HepG2 (cell line): ENCODE results near the gene PRR36. TPM values are rescaled to one million over a fixed set of nuclear protein-coding genes. Genes with fewer than 3 reads are reported as not detected.
"Not testable (repeated sequence)": the region's sequence is repeated elsewhere in the genome, so short reads cannot be mapped to it uniquely, and the experiment has no call there.

Experiments
- ATAC-seq: fragments of 200-7000 bp; cut with Tn5 transposase; 3 replicates; pipeline ENCODE4 v1.9.1; 2020; ENCODE audit warnings: mild to moderate bottlenecking, moderate library complexity
- BruUV-seq: library from RNA; stranded (reverse); fragments of 400-500 nt; replicated peaks from 2 replicates; lab custom pipeline; 2021; lab: Mats Ljungman, UMichigan
- CTCF ChIA-PET: fragments of 300-600 bp; formaldehyde crosslinking; extraction: SDS; loops from one replicate; lab custom pipeline; 2021; ENCODE audit warnings: low total read pairs, inconsistent platforms, low intra/inter-chr PET ratio; lab: Yijun Ruan, JAX
- POLR2A ChIA-PET: fragments of 350-600 bp; sonication (Branson Sonifier 250); formaldehyde crosslinking; loops from one replicate; lab custom pipeline; 2020; ENCODE audit warnings: antibody characterized with exemption, inconsistent platforms; lab: Yijun Ruan, JAX
- DNase-seq: peaks from one replicate; pipeline ENCODE4 v3.0.0-alpha.2; 2015; ENCODE audit warnings: low spot score
- FAIRE-seq: peaks from 3 replicates; lab custom pipeline; 2011; peaks lifted over from hg19 to GRCh38; lab: Jason Lieb, UNC
- H2AFZ ChIP-seq: one replicate; pipeline ENCODE4 v1.6.1; 2011; ENCODE audit warnings: low read length, inconsistent platforms
- H3K27ac ChIP-seq: fragments of 300-600 bp; 3 replicates; pipeline ENCODE4 v1.8.0; 2011; ENCODE audit warnings: mixed run types, mild to moderate bottlenecking, mixed read lengths, low read length, inconsistent platforms; ENCODE audit not compliant: insufficient read depth; ENCODE audit errors: extremely low read length
- H3K27me3 ChIP-seq, 2 experiments: fragments of 200-600 bp in 1 of 2; 2 replicates in 1 of 2; 3 replicates in 1 of 2; pipeline versions ENCODE4 v1.6.0 to v1.8.0; 2011; ENCODE audit warnings: low read length in 2 of 2, mild to moderate bottlenecking in 2 of 2, moderate library complexity in 2 of 2, inconsistent platforms in 1 of 2; ENCODE audit not compliant: insufficient read depth in 2 of 2, control insufficient read depth in 1 of 2
- H3K36me3 ChIP-seq, 2 experiments: fragments of 200-600 bp in 1 of 2; replicated peaks in 1 of 2; 2 replicates in 1 of 2; 3 replicates in 1 of 2; pipeline versions ENCODE4 v1.5.1 to v1.8.0; 2011; ENCODE audit warnings: low read length in 2 of 2, inconsistent platforms in 1 of 2; ENCODE audit not compliant: insufficient read depth in 2 of 2, control insufficient read depth in 1 of 2
- H3K4me1 ChIP-seq: 2 replicates; pipeline ENCODE4 v1.5.1; 2012; ENCODE audit warnings: low read length, inconsistent platforms; ENCODE audit not compliant: insufficient read depth
- H3K4me2 ChIP-seq: 2 replicates; pipeline ENCODE4 v1.6.0; 2011; ENCODE audit warnings: low read depth, low read length, inconsistent platforms
- H3K4me3 ChIP-seq, 3 experiments: fragments of 200-600 bp in 1 of 3; sonication (generic), shearing (Covaris generic) in 1 of 3; replicated peaks in 1 of 3; 2 replicates each; pipeline ENCODE4 v1.5.1; 2011 to 2016; ENCODE audit warnings: low read length in 3 of 3, inconsistent platforms in 2 of 3, low read depth in 2 of 3, mild to moderate bottlenecking in 2 of 3, control low read depth in 1 of 3, mixed read lengths in 1 of 3; ENCODE audit not compliant: insufficient read depth in 1 of 3
- H3K79me2 ChIP-seq: one replicate; pipeline ENCODE4 v1.6.1; 2011; ENCODE audit warnings: low read length, inconsistent platforms; ENCODE audit not compliant: insufficient read depth
- H3K9ac ChIP-seq: 2 replicates; pipeline ENCODE4 v1.6.0; 2011; ENCODE audit warnings: mild to moderate bottlenecking, low read depth, low read length, inconsistent platforms; ENCODE audit not compliant: insufficient read depth
- H3K9me3 ChIP-seq: 2 replicates; pipeline ENCODE4 v1.5.1; 2012; ENCODE audit warnings: mild to moderate bottlenecking, low read length
- H4K20me1 ChIP-seq: 2 replicates; pipeline ENCODE4 v1.6.0; 2011; ENCODE audit warnings: inconsistent platforms, mild to moderate bottlenecking, low read length, moderate library complexity; ENCODE audit not compliant: insufficient read depth
- FOXC1 ChIP-seq: sonication (generic); formaldehyde crosslinking; IDR thresholded peaks from 2 replicates; pipeline ENCODE4 v1.8.0; 2022; ENCODE audit warnings: mild to moderate bottlenecking, missing genetic modification reagents, borderline replicate concordance
- FOXM1 ChIP-seq: sonication (generic); formaldehyde crosslinking; IDR thresholded peaks from 2 replicates; pipeline ENCODE4 v1.5.0; 2020; ENCODE audit warnings: missing genetic modification reagents
- IRX3 ChIP-seq: sonication (generic); formaldehyde crosslinking; IDR thresholded peaks from 2 replicates; pipeline ENCODE4 v1.8.1; 2023; ENCODE audit warnings: mild to moderate bottlenecking, low read depth, missing genetic modification reagents, borderline replicate concordance
- KAT8 ChIP-seq: IDR thresholded peaks from 2 replicates; pipeline ENCODE4 v1.6.1; 2016; ENCODE audit warnings: missing genetic modification reagents, missing compliant biosample characterization
- MLLT10 ChIP-seq: sonication (generic); formaldehyde crosslinking; IDR thresholded peaks from 2 replicates; pipeline ENCODE4 v1.4.0; 2020; ENCODE audit warnings: missing genetic modification reagents
- NR3C1 ChIP-seq: sonication (generic); formaldehyde crosslinking; IDR thresholded peaks from 2 replicates; pipeline ENCODE4 v1.4.0; 2020; ENCODE audit warnings: missing genetic modification reagents
- REPIN1 ChIP-seq: sonication (generic); formaldehyde crosslinking; IDR thresholded peaks from 2 replicates; pipeline ENCODE4 v1.8.0; 2022; ENCODE audit warnings: missing genetic modification reagents, low read depth, mild to moderate bottlenecking, borderline replicate concordance
- ZBTB8A ChIP-seq: sonication (generic); formaldehyde crosslinking; IDR thresholded peaks from 2 replicates; pipeline ENCODE4 v1.4.0; 2020; ENCODE audit warnings: mild to moderate bottlenecking, low read depth, missing genetic modification reagents, borderline replicate concordance
- ZC3H4 ChIP-seq: sonication (generic); formaldehyde crosslinking; IDR thresholded peaks from 2 replicates; pipeline ENCODE4 v1.4.0; 2020; ENCODE audit warnings: missing genetic modification reagents, borderline replicate concordance
- ZHX1 ChIP-seq: sonication (generic); formaldehyde crosslinking; IDR thresholded peaks from 2 replicates; pipeline ENCODE4 v1.8.1; 2022; ENCODE audit warnings: low read depth, mild to moderate bottlenecking, missing genetic modification reagents
- ZNF260 ChIP-seq: sonication (generic); formaldehyde crosslinking; IDR thresholded peaks from 2 replicates; pipeline ENCODE4 v1.4.0; 2020; ENCODE audit warnings: missing genetic modification reagents, low read depth, mild to moderate bottlenecking, borderline replicate concordance
- ZNF614 ChIP-seq: IDR thresholded peaks from 2 replicates; pipeline ENCODE4 v1.6.1; 2018; ENCODE audit warnings: missing biosample characterization, missing genetic modification reagents, inconsistent platforms, borderline replicate concordance
- ZZZ3 ChIP-seq: sonication (generic); formaldehyde crosslinking; IDR thresholded peaks from 2 replicates; pipeline ENCODE4 v1.4.0; 2020; ENCODE audit warnings: missing genetic modification reagents, mild to moderate bottlenecking, borderline replicate concordance
- WGBS: methylation state at CpG from one replicate; pipeline ENCODE4 v1.1.6; 2017; ENCODE audit warnings: low lambda C conversion rate; 5-methylcytosine and 5-hydroxymethylcytosine counted together
- in situ Hi-C: cut with HindIII; loops from 2 replicates; pipeline ENCODE4 v1.10.0; 2017; ENCODE audit warnings: low pct_unique_long_range_greater_than_20kb; ENCODE audit not compliant: extremely low pct_ligation_motif_present
- intact Hi-C: fragments of 100-400 bp; cut with micrococcal nuclease; formaldehyde crosslinking; loops from one replicate; pipeline ENCODE4 v1.10.0; 2022; ENCODE audit not compliant: unreplicated experiment
- polyA plus RNA-seq, 8 experiments: library from polyadenylated mRNA; depleted of rRNA in 3 of 8; stranded (reverse) in 7 of 8; unstranded in 1 of 8; fragments of >200 nt; fragmentation: Illumina TruSeq in 4 of 8; extraction: Trizol in 4 of 8; gene quantifications; 2 replicates each; pipeline versions ENCODE4 v1.2.1 to v1.2.3, GENCODE V29; 2011 to 2016; ENCODE audit warnings: low read depth in 4 of 8, missing spikeins in 1 of 8, mixed read lengths in 1 of 8; ENCODE audit not compliant: insufficient read depth in 1 of 8
- total RNA-seq, 5 experiments: library from RNA; depleted of rRNA; stranded (reverse); fragments of >200 nt; fragmentation: Illumina TruSeq; extraction: Trizol; gene quantifications; 2 replicates each; pipeline ENCODE4 v1.2.3, GENCODE V29; 2016; ENCODE audit warnings: low read depth in 1 of 5

PRR36 gene
- total and polyA plus RNA-seq, 2 of the 13 experiments (the other 11 are each of a cell fraction or from before 2014, with no cell fraction given): 0.07 to 0.17 TPM

- Histone ChIP-seq H4K20me1 (no peaks in the 10 kb centered on the region), H3K79me2 (no peaks in the 10 kb centered on the region), H3K4me1 (peaks cover 10% of the 10 kb centered on the region), H3K27ac (no peak overlapping the region), H3K27me3 (no peaks in the 10 kb centered on the region; a peak in 1 of 5 replicates), H3K9me3 (no peaks in the 10 kb centered on the region), H2AFZ (no peak overlapping the region), H3K4me3 (no peak overlapping the region), H3K9ac (no peak overlapping the region), H3K4me2 (no peak overlapping the region), H3K36me3 (no peaks in the 10 kb centered on the region)
- in situ Hi-C loops (no loop called here), intact Hi-C loops (no loop called here)
- ATAC-seq (no peak), DNase-seq (no peak), FAIRE-seq (no peak)
- no peak for TF ChIP-seq KAT8 (CRISPR knock-in tag)
- TF ChIP-seq ZZZ3: no peak
- TF ChIP-seq NR3C1 (CRISPR knock-in tag): no peak
- TF ChIP-seq FOXM1 (CRISPR knock-in tag): no peak
- TF ChIP-seq MLLT10 (CRISPR knock-in tag): no peak
- TF ChIP-seq IRX3 (CRISPR knock-in tag): no peak
- no peak for TF ChIP-seq ZBTB8A (CRISPR knock-in tag)
- no peak for TF ChIP-seq ZNF614 (CRISPR knock-in tag)
- TF ChIP-seq FOXC1: no peak
- TF ChIP-seq REPIN1 (CRISPR knock-in tag): no peak
- no peak for TF ChIP-seq ZC3H4 (CRISPR knock-in tag)
- no peak for TF ChIP-seq ZHX1
- no peak for TF ChIP-seq ZNF260 (CRISPR knock-in tag)
- CTCF ChIA-PET: no interaction called here
- WGBS: 47% methylated on average over 14 of the region's 22 CpGs
- BruUV-seq: no TSS peak
- POLR2A ChIA-PET: interaction anchor here (1.1 kb wide), 1 partner anchor 44 kb away, joined by 3 read pairs; the partner anchor contains the start of gene MAP2K7
Observed at GRCh38 chr19:7859831-7860713, 14.1 kb downstream of the PRR36 start.

GRCh38 chr19:7859087-7859486 lies 15.1 kb downstream of the PRR36 start:
- POLR2A ChIA-PET: interaction anchor here (0.6 kb wide), 1 partner anchor 571 kb away, joined by 3 read pairs; no protein-coding TSS in a partner anchor
- in situ Hi-C loops, H3K79me2 ChIP-seq, H2AFZ ChIP-seq, H3K4me1 ChIP-seq, H4K20me1 ChIP-seq, FAIRE-seq, H3K4me2 ChIP-seq, DNase-seq, H3K9ac ChIP-seq, H3K36me3 ChIP-seq, H3K27ac ChIP-seq, H3K27me3 ChIP-seq, CTCF ChIA-PET, intact Hi-C loops, ATAC-seq, BruUV-seq, H3K4me3 ChIP-seq, H3K9me3 ChIP-seq: not testable (repeated sequence)
- 88% methylated on average over 7 of the region's 8 CpGs for WGBS
